GM12891 (cell line): ENCODE results near the gene MYADM.

Source experiments
- PAX5 ChIP-seq: IDR thresholded peaks from 2 replicates; pipeline ENCODE4 v1.6.1; 2011; ENCODE audit warnings: low read length, moderate library complexity, mild to moderate bottlenecking; ENCODE audit not compliant: insufficient read depth, severe bottlenecking
- POLR2A ChIP-seq: IDR thresholded peaks from 2 replicates; pipeline ENCODE4 v1.6.1; 2011; ENCODE audit warnings: low read depth, low read length, control low read depth
- POLR2AphosphoS5 ChIP-seq: IDR thresholded peaks from 2 replicates; pipeline ENCODE4 v1.6.1; 2011; ENCODE audit warnings: low read depth, low read length, control low read depth
- POU2F2 ChIP-seq: IDR thresholded peaks from 2 replicates; pipeline ENCODE4 v1.6.1; 2011; ENCODE audit warnings: low read depth, mild to moderate bottlenecking, control low read depth, low read length, moderate library complexity
- SPI1 ChIP-seq: IDR thresholded peaks from 2 replicates; pipeline ENCODE4 v1.6.1; 2011; ENCODE audit warnings: low read depth, low read length, control low read depth
- TAF1 ChIP-seq: IDR thresholded peaks from 2 replicates; pipeline ENCODE4 v1.6.1; 2011; ENCODE audit warnings: low read depth, low read length, control low read depth

DNA sequence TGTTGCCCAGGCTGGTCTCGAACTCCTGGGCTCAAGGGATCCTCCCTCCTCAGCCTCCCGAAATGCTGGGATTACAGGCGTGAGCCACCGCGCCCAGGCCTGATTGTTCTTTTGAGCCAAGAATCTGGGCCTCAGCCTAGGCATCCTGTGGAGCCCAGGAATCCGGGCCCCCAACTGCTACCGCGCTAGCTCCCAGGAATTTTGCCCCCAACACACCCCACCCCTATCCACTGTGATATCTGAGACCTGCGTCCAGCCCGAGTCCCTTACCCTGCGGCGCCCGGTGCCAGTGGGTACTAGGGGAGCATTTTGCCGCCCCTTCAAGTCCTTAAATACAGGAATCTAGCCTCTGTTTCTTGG, 838 bp upstream of the MYADM start:
- TF ChIP-seq POLR2AphosphoS5, result no peak
- TF ChIP-seq POLR2A, result no peak
- TF ChIP-seq TAF1, result no peak
- TF ChIP-seq POU2F2, result no peak
- no peak for TF ChIP-seq SPI1
- TF ChIP-seq PAX5, result no peak
